GM12878 (cell line): ENCODE data around the gene ZNF827. TPM values are rescaled to one million over a fixed set of nuclear protein-coding genes. Genes with fewer than 3 reads are reported as not detected.

ENCODE experiments used
- ATAC-seq: fragments of 200-7000 bp; cut with Tn5 transposase; 3 replicates; pipeline ENCODE4 v1.9.1; 2020; ENCODE audit warnings: mild to moderate bottlenecking, moderate library complexity
- BruUV-seq: library from RNA; stranded (reverse); fragments of 400-500 nt; replicated peaks from 2 replicates; lab custom pipeline; 2021; lab: Mats Ljungman, UMichigan
- CTCF ChIA-PET: fragments of 300-600 bp; sonication (Branson Sonifier 250); formaldehyde crosslinking; extraction: SDS; loops from one replicate; lab custom pipeline; 2021; ENCODE audit warnings: inconsistent platforms; lab: Yijun Ruan, JAX
- POLR2A ChIA-PET: fragments of 350-600 bp; formaldehyde crosslinking; extraction: SDS; loops from one replicate; lab custom pipeline; 2021; ENCODE audit warnings: inconsistent platforms; lab: Charles Lee
- RAD21 ChIA-PET: fragments of 300-600 bp; sonication (Branson Sonifier 250); formaldehyde crosslinking; loops from one replicate; lab custom pipeline; 2023; ENCODE audit warnings: antibody characterized with exemption; ENCODE audit not compliant: unreplicated experiment; lab: Charles Lee
- SMC1A ChIA-PET: fragments of 300-600 bp; sonication (Branson Sonifier 250); formaldehyde crosslinking; loops from one replicate; lab custom pipeline; 2023; ENCODE audit not compliant: unreplicated experiment, uncharacterized antibody; lab: Charles Lee
- DNase-seq: peaks from one replicate; pipeline ENCODE4 v3.0.0-alpha.2; 2011; ENCODE audit warnings: low read depth, low spot score
- FAIRE-seq: peaks from 3 replicates; lab custom pipeline; 2011; peaks lifted over from hg19 to GRCh38; lab: Jason Lieb, UNC
- H2AFZ ChIP-seq: 2 replicates; pipeline ENCODE4 v1.6.0; 2011; ENCODE audit warnings: low read depth, low read length, control low read depth; ENCODE audit not compliant: control insufficient read depth
- H3K27ac ChIP-seq: 2 replicates; pipeline ENCODE4 v1.5.1; 2011; ENCODE audit warnings: control low read depth; ENCODE audit not compliant: control insufficient read depth, insufficient read depth
- H3K27me3 ChIP-seq, 2 experiments: replicated peaks in 1 of 2; 2 replicates each; pipeline versions ENCODE4 v1.6.0 to v1.6.1; 2011; ENCODE audit warnings: low read length in 1 of 2; ENCODE audit not compliant: control insufficient read depth in 2 of 2, insufficient read depth in 2 of 2
- H3K36me3 ChIP-seq, 2 experiments: 2 replicates each; pipeline ENCODE4 v1.5.1; 2011; ENCODE audit warnings: low read length in 1 of 2; ENCODE audit not compliant: control insufficient read depth in 2 of 2, insufficient read depth in 2 of 2
- H3K4me1 ChIP-seq: 2 replicates; pipeline ENCODE4 v1.6.1; 2011; ENCODE audit warnings: mild to moderate bottlenecking, low read length, moderate library complexity, mixed read lengths; ENCODE audit not compliant: control insufficient read depth, insufficient read depth
- H3K4me2 ChIP-seq: 2 replicates; pipeline ENCODE4 v1.6.0; 2011; ENCODE audit warnings: control low read depth; ENCODE audit not compliant: control insufficient read depth, insufficient read depth
- H3K4me3 ChIP-seq: fragments of 200-600 bp; sonication (generic); 2 replicates; pipeline ENCODE4 v1.5.1; 2016
- H3K79me2 ChIP-seq: 2 replicates; pipeline ENCODE4 v1.6.0; 2011; ENCODE audit warnings: low read length; ENCODE audit not compliant: control insufficient read depth, insufficient read depth
- H3K9ac ChIP-seq: 2 replicates; pipeline ENCODE4 v1.8.0; 2011; ENCODE audit warnings: low read length, control low read depth, mixed read lengths; ENCODE audit not compliant: control insufficient read depth, insufficient read depth
- H3K9me3 ChIP-seq: replicated peaks from 3 replicates; pipeline ENCODE4 v1.5.1; 2011; ENCODE audit warnings: mild to moderate bottlenecking, low read length; ENCODE audit not compliant: control insufficient read depth, insufficient read depth
- H4K20me1 ChIP-seq: 2 replicates; pipeline ENCODE4 v1.6.0; 2011; ENCODE audit not compliant: control insufficient read depth, insufficient read depth
- CEBPZ ChIP-seq: fragments of 150-350 bp; IDR thresholded peaks from 2 replicates; pipeline ENCODE4 v1.6.1; 2016; ENCODE audit warnings: low read depth, low read length
- MYB ChIP-seq: fragments of 150-350 bp; IDR thresholded peaks from 2 replicates; pipeline ENCODE4 v1.6.1; 2014; ENCODE audit warnings: mild to moderate bottlenecking, low read depth, low read length, borderline replicate concordance
- RFX5 ChIP-seq: IDR thresholded peaks from 2 replicates; pipeline ENCODE4 v1.6.1; 2011; ENCODE audit warnings: low read depth, low read length, improper control_type of control experiment
- SMARCA5 ChIP-seq: fragments of 450-650 bp; IDR thresholded peaks from 2 replicates; pipeline ENCODE4 v1.6.1; 2017; ENCODE audit warnings: mild to moderate bottlenecking
- USF1 ChIP-seq: IDR thresholded peaks from 2 replicates; pipeline ENCODE4 v1.6.1; 2011; ENCODE audit warnings: borderline replicate concordance, low read depth, mild to moderate bottlenecking, moderate library complexity, mixed read lengths, low read length; ENCODE audit not compliant: insufficient read depth; ENCODE audit errors: extremely low read length
- WGBS: methylation state at CpG from one replicate; pipeline ENCODE4 v1.1.6; 2016; ENCODE audit warnings: low lambda C conversion rate; ENCODE audit not compliant: insufficient replicate concordance, insufficient coverage; ENCODE audit errors: missing lambda C conversion rate; 5-methylcytosine and 5-hydroxymethylcytosine counted together
- in situ Hi-C: fragments of 300-500 bp; cut with MboI; formaldehyde crosslinking; loops from 9 replicates; pipeline ENCODE4 v1.14.3; 2018; ENCODE audit warnings: mixed read lengths
- intact Hi-C: fragments of 100-400 bp; cut with micrococcal nuclease; formaldehyde crosslinking; loops from one replicate; pipeline ENCODE4 v1.14.2; 2022; ENCODE audit not compliant: unreplicated experiment
- polyA plus RNA-seq, 11 experiments: library from polyadenylated mRNA; depleted of rRNA in 4 of 11; unstranded in 6 of 11; stranded (reverse) in 5 of 11; fragments of >200 nt; fragmentation: Nextera tagmentation in 4 of 11; fragmentation: Illumina TruSeq in 1 of 11; extraction: Ambion mirVana in 4 of 11; extraction: Trizol in 1 of 11; gene quantifications; 1 replicate in 1 of 11; 2 replicates in 10 of 11; pipeline versions ENCODE4 v1.2.1 to v1.2.3, GENCODE V29; 2011 to 2016; ENCODE audit warnings: inconsistent platforms in 2 of 11, missing spikeins in 2 of 11, low read depth in 1 of 11
- total RNA-seq, 4 experiments: library from RNA; depleted of rRNA in 3 of 4; stranded (reverse); fragments of >200 nt in 3 of 4; fragmentation: Illumina TruSeq in 1 of 4; extraction: Trizol in 1 of 4; gene quantifications; 2 replicates each; pipeline versions ENCODE4 v1.2.1 to v1.2.3, GENCODE V29; 2013 to 2021

Gene ZNF827
- total and polyA plus RNA-seq, 10 of the 15 experiments (the other 5 are each of a cell fraction or from before 2014, with no cell fraction given) = 3.8 to 31.5 (median 13.6) TPM

GRCh38 chr4:145907812-145908211, 30.8 kb downstream of the ZNF827 start (continued):
- TF ChIP-seq USF1 = no peak
- TF ChIP-seq CEBPZ = no peak

- TF ChIP-seq SMARCA5 (no peak), RFX5 (no peak), MYB (no peak)
- Histone ChIP-seq H3K4me1 (peaks cover 5% of the 10 kb centered on the region; the same call in 1 of the 2 replicates), H2AFZ (no peak overlapping the region), H3K27me3 (no peaks in the 10 kb centered on the region), H3K4me3 (no peak overlapping the region), H3K79me2 (peaks cover 67% of the 10 kb centered on the region), H3K27ac (no peak overlapping the region), H3K9me3 (no peaks in the 10 kb centered on the region), H3K9ac (no peak overlapping the region), H3K36me3 (peaks cover 0 to 4% of the 10 kb centered on the region in 2 experiments; a peak in 2 of 4 replicates), H4K20me1 (no peaks in the 10 kb centered on the region), H3K4me2 (no peak overlapping the region)
- intact Hi-C loops (no loop called here), in situ Hi-C loops (no loop called here)
- ChIA-PET SMC1A (interaction anchor here (0.7 to 2.7 kb wide), 8 partner anchors 11 to 351 kb away, joined by 3 to 8 read pairs (median 4); no protein-coding TSS in a partner anchor), RAD21 (interaction anchor here (1.0 kb wide), 1 partner anchor 12 kb away, joined by 3 read pairs; no protein-coding TSS in a partner anchor), POLR2A (interaction anchor here (0.9 to 1.7 kb wide), 3 partner anchors 10 to 16 kb away, joined by 3 to 5 read pairs (median 5); no protein-coding TSS in a partner anchor), CTCF (interaction anchor here (1.4 to 3.6 kb wide), 3 partner anchors 12 to 19 kb away, joined by 3 to 13 read pairs (median 3); no protein-coding TSS in a partner anchor)
- 88% methylated on average over 4 of the region's 4 CpGs for WGBS
- DNase-seq = no peak
- BruUV-seq = no TSS peak
- ATAC-seq = no peak
- no peak for FAIRE-seq
Observed at GRCh38 chr4:145907390-145907789, 31.2 kb downstream of the ZNF827 start.
